Right lobe of liver (tissue), 6 donors: Measurements from ENCODE around the gene ERCC6L2. TPM values are rescaled to one million over a fixed set of nuclear protein-coding genes. Genes with fewer than 3 reads are reported as not detected.

Experiments used
- ATAC-seq, 4 donors: fragments of 200-7000 bp; cut with Tn5 transposase; one replicate each; pipeline ENCODE4 v1.9.1; 2020; ENCODE audit warnings: mild to moderate bottlenecking in 4 of 4, moderate library complexity in 4 of 4
- DNase-seq, 3 donors: peaks; one replicate each; pipeline ENCODE4 v3.0.0-alpha.2; 2020
- H3K27ac ChIP-seq, 3 donors: fragments of 200-600 bp; one replicate each; pipeline ENCODE4 v1.8.0; 2022
- H3K27me3 ChIP-seq, 2 donors: fragments of 200-600 bp; one replicate each; pipeline ENCODE4 v1.8.0; 2022
- H3K36me3 ChIP-seq, 4 donors: fragments of 200-600 bp; sonication (generic) in 1 of 4; one replicate each; pipeline versions ENCODE4 v1.5.1 to v1.8.0; 2017 to 2022; ENCODE audit warnings: control low read depth in 1 of 4
- H3K4me1 ChIP-seq, 4 donors: fragments of 200-600 bp; sonication (generic) in 1 of 4; one replicate each; pipeline versions ENCODE4 v1.5.1 to v1.8.0; 2017 to 2022; ENCODE audit warnings: control low read depth in 1 of 4
- H3K4me3 ChIP-seq, 3 donors: fragments of 200-600 bp; one replicate each; pipeline ENCODE4 v1.8.0; 2022
- H3K9me3 ChIP-seq, 4 donors: fragments of 200-600 bp; sonication (generic) in 1 of 4; one replicate each; pipeline versions ENCODE4 v1.5.1 to v1.8.0; 2017 to 2022; ENCODE audit warnings: control low read depth in 1 of 4
- POLR2A ChIP-seq: fragments of 450-650 bp; IDR thresholded peaks from one replicate; pipeline ENCODE4 v1.6.1; 2017; ENCODE audit warnings: antibody characterized with exemption, mild to moderate bottlenecking
- WGBS: methylation state at CpG from one replicate; pipeline ENCODE4 v1.1.6; 2018; ENCODE audit warnings: low coverage, low lambda C conversion rate; ENCODE audit not compliant: insufficient coverage; ENCODE audit errors: missing lambda C conversion rate; 5-methylcytosine and 5-hydroxymethylcytosine counted together
- intact Hi-C, 2 donors: fragments of 100-400 bp; cut with DNase I; formaldehyde crosslinking; loops; one replicate each; pipeline versions ENCODE4 v1.11.2 to v1.14.1; 2022
- total RNA-seq, 6 experiments: library from RNA; depleted of rRNA in 2 of 6; stranded (reverse); fragments of >200 nt in 2 of 6; fragmentation: NEBNext Ultra II Directional in 3 of 6; extraction: Animal tissue kit (Norgen Biotek cat#: 25700) in 3 of 6; gene quantifications; one replicate each; pipeline versions ENCODE4 v1.1.0 to v1.2.4, GENCODE V29; 2016 to 2023
- TF ChIP-seq, protein P1 (sequence below), 4 donors: fragments of 200-600 bp in 3 of 4; fragments of 450-650 bp in 1 of 4; IDR thresholded peaks; one replicate each; pipeline versions ENCODE4 v1.5.1 to v1.8.0; 2016 to 2022; ENCODE audit warnings: antibody characterized with exemption in 4 of 4, mild to moderate bottlenecking in 2 of 4
- donor health status: DM: no; HTN: yes; CAD: no.
- donor health status: DM: no; HTN: no; CAD: no.
- donor health status: DM: no; HTN: no; CAD: no.
- donor health status: DM: no; HTN: yes; CAD: no.
- donor health status: DM: no; HTN: yes; CAD: no.

Gene ERCC6L2
- total RNA-seq, 6 experiments from 2014 or later, result 11.5 to 21.1 (median 17.2) TPM

DNA sequence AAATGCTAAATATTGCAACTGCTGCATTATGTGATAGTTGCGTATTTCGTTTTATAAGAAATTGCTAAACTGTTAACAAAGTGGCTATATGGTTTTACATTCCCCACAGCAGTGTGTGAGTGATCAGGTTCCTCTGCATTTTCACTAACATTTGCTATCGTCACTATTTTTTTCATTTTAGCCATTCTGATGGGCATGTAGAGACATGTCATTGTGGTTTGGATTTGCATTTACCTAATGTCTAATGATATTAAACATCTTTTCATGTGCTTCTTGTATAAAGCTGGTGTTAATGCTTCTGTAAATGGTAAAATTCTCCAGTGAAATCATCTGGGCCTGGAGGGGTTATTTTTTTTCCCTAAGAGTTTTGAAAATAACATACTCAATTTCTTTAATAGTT lies 61.6 kb downstream of the ERCC6L2 start:
- H3K36me3 ChIP-seq, result peaks cover 0 to 17% (median 2%) of the 10 kb centered on the region in 4 donors

DNA sequence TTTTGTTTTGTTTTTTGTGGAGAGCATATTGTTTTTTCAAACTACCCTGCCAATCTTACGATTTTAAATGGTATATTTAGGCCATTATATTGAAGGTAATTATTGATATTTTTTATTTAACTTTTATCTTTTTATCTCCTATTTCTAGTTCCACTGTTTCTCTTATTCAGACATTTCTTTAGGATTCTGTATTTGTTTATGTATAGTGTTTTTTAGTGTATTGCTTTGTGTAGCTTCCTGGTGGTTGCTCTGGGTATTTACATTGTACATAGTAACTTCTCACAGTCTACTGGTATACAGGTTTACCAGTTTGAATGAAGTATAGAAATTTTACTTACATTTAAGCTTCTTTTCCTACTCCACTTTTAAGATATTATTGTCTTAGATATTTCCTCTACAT lies 63.2 kb downstream of the ERCC6L2 start:
- DNase-seq (no peak), ATAC-seq (no peak)
- H3K4me1 ChIP-seq, result no peaks in the 10 kb centered on the region
- no peaks in the 10 kb centered on the region for H3K27me3 ChIP-seq
- TF ChIP-seq, protein P1, sequence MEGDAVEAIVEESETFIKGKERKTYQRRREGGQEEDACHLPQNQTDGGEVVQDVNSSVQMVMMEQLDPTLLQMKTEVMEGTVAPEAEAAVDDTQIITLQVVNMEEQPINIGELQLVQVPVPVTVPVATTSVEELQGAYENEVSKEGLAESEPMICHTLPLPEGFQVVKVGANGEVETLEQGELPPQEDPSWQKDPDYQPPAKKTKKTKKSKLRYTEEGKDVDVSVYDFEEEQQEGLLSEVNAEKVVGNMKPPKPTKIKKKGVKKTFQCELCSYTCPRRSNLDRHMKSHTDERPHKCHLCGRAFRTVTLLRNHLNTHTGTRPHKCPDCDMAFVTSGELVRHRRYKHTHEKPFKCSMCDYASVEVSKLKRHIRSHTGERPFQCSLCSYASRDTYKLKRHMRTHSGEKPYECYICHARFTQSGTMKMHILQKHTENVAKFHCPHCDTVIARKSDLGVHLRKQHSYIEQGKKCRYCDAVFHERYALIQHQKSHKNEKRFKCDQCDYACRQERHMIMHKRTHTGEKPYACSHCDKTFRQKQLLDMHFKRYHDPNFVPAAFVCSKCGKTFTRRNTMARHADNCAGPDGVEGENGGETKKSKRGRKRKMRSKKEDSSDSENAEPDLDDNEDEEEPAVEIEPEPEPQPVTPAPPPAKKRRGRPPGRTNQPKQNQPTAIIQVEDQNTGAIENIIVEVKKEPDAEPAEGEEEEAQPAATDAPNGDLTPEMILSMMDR (IDR thresholded peaks at IDR 0.05), result peak in 2 of 4 donors; percentile 18 to 30
- no peak for TF ChIP-seq POLR2A
- peaks cover 0 to 9% (median 2%) of the 10 kb centered on the region in 4 donors for H3K36me3 ChIP-seq
- H3K27ac ChIP-seq, result no peak overlapping the region
- no peaks in the 10 kb centered on the region for H3K9me3 ChIP-seq
- intact Hi-C loops, result no loop called here
- 79% methylated on average over 1 of the region's 1 CpG for WGBS
- no peak overlapping the region for H3K4me3 ChIP-seq

More for the DNA sequence above, 61.6 kb downstream of the ERCC6L2 start:
- H3K9me3 ChIP-seq, result no peaks in the 10 kb centered on the region
- ATAC-seq (no peak), DNase-seq (no peak)
- H3K27me3 ChIP-seq, result no peaks in the 10 kb centered on the region
- intact Hi-C loops, result no loop called here
- H3K27ac ChIP-seq, result no peak overlapping the region
- no peaks in the 10 kb centered on the region for H3K4me1 ChIP-seq
- no peak overlapping the region for H3K4me3 ChIP-seq
- TF ChIP-seq POLR2A, result no peak
- TF ChIP-seq, protein P1 (IDR thresholded peaks at IDR 0.05), result no peak
- WGBS, result 80% methylated on average over 3 of the region's 3 CpGs

DNA sequence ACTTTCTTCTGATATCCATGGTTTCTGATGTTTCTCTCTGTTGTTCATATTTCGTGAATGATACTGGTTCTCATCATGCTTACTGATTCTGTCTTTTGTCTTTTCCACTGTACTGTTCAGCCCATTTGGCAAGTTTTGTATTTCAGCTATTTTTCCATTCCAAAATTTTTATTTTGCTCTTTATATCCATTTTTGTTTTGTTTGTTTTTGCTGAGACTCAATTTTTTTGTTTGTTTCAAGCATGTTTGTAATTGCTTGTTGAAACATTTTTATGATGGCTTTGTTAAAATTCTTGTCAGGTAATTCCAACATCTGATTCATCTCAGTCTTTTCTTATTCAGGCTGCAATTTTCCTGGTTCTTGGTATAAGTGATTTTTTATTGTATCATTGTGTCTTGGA lies 64.0 kb downstream of the ERCC6L2 start:
- Histone ChIP-seq H3K4me1 (no peaks in the 10 kb centered on the region), H3K27me3 (no peaks in the 10 kb centered on the region), H3K36me3 (peaks cover 0 to 9% (median 2%) of the 10 kb centered on the region in 4 donors), H3K27ac (no peak overlapping the region), H3K4me3 (no peak overlapping the region), H3K9me3 (no peaks in the 10 kb centered on the region)
- DNase-seq (no peak), ATAC-seq (no peak)
- WGBS, result 100% methylated on average over 1 of the region's 1 CpG
- TF ChIP-seq, protein P1 (IDR thresholded peaks at IDR 0.05), result no peak
- TF ChIP-seq POLR2A, result no peak
- intact Hi-C loops, result no loop called here

DNA sequence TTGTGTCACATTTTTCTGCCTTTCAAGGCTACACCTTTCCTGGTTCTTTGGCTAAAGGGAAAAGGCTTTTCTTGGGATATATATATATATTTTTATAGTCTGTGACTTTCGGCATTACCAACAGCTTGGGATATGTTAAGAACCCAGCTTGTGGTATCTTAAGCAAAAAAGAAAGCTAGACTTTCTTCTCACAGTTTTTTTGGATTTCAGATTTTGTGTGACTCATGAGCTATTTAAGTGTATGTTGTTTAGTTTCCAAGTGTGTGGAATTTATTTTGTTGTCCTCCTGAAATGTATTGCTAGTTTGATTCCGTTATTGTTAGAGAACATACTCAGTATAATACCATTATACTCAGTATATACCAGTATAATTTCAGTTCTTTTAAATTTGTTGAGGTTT lies 64.8 kb downstream of the ERCC6L2 start:
- ATAC-seq (no peak), DNase-seq (no peak)
- H3K4me1 ChIP-seq, result no peaks in the 10 kb centered on the region
- peaks cover 0 to 9% (median 2%) of the 10 kb centered on the region in 4 donors for H3K36me3 ChIP-seq
- H3K9me3 ChIP-seq, result no peaks in the 10 kb centered on the region
- no peak overlapping the region for H3K27ac ChIP-seq
- intact Hi-C loops, result no loop called here
- H3K27me3 ChIP-seq, result no peaks in the 10 kb centered on the region
- WGBS, result 64% methylated on average over 2 of the region's 2 CpGs
- no peak overlapping the region for H3K4me3 ChIP-seq
- TF ChIP-seq, protein P1 (IDR thresholded peaks at IDR 0.05), result no peak
- TF ChIP-seq POLR2A, result no peak

DNA sequence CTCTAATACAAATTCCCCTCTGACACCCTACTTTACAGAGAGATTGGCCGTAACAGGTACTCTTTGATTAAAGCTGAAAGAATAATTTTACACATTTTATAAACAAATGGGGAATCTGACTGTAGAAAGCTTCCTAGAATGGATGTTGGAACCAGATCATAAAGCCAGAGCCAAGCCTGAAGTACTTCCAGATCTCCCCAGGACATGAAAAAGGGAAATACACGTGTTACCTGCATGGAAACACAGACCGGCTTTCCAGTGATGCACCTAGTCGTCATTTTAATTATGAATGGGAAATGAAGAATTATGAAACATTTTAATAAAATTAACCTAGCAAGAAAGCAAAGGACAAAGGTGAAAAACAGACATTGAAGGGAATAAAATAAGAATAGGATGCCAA lies 66.5 kb downstream of the ERCC6L2 start:
- Histone ChIP-seq H3K4me1 (no peaks in the 10 kb centered on the region), H3K36me3 (peaks cover 0 to 9% (median 2%) of the 10 kb centered on the region in 4 donors), H3K4me3 (no peak overlapping the region), H3K27ac (no peak overlapping the region), H3K27me3 (no peaks in the 10 kb centered on the region), H3K9me3 (no peaks in the 10 kb centered on the region)
- intact Hi-C loops, result no loop called here
- ATAC-seq (no peak), DNase-seq (no peak)
- no peak for TF ChIP-seq POLR2A
- TF ChIP-seq, protein P1 (IDR thresholded peaks at IDR 0.05), result no peak
- WGBS, result 95% methylated on average over 4 of the region's 4 CpGs
